Measurements from ENCODE around the gene DNAJC25. TPM values are rescaled to one million over a fixed set of nuclear protein-coding genes. Genes with fewer than 3 reads are reported as not detected.
A peak's percentile ranks its signal among the peaks of the same experiment; 100 is the strongest.

The DNAJC25 gene
- total RNA-seq, 1 experiment from 2014 or later: 6.1 TPM

DNA sequence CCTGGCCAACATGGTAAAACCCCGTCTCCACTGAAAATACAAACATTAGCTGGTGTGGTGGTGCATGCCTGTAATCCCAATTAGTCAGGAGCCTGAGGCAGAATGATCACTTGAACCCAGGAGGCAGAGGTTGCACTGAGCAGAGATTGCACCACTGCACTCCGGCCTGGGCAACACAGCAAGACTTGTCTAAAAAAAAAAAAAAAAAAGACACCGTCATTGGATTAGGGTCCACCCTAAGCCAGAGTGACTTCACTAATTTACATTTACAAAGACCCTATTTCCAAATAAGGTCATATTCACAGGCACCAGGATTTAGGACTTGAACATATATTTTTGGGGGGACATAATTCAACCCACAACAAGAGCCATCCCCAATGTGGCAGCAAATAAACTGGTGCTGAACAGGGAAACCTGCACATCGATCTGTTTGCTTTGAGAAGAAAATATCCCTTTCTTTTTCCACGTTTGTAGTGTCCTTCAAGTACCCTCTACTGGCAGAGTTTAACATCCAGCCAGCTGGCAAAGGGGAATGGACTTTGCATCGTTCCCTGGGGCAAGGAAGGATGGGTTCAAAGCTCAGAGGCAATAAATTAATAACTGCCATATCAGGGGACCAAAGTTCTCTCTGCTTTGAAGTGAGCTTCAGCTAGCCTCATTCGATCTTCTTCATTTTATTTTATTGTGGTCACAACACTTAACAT lies 3.7 kb upstream of the DNAJC25 start:
- peaks cover 4% of the 10 kb centered on the region for H3K27me3 ChIP-seq (replicated peaks; ENCODE audit: insufficient read depth, low read depth, low read length, poor library complexity)
- DNase-seq (ENCODE audit: low spot score): no peak
- H3K4me1 ChIP-seq (ENCODE audit: insufficient read depth, low read length, poor library complexity, severe bottlenecking): peaks cover 4% of the 10 kb centered on the region
- H3K9me3 ChIP-seq (ENCODE audit: low read depth, low read length, poor library complexity, severe bottlenecking): no peaks in the 10 kb centered on the region
- no peak overlapping the region for H3K27ac ChIP-seq (ENCODE audit: low read depth, low read length, poor library complexity, severe bottlenecking)
- intact Hi-C loops (cut with micrococcal nuclease; ENCODE audit: unreplicated experiment): no loop called here
- TF ChIP-seq, protein P1, sequence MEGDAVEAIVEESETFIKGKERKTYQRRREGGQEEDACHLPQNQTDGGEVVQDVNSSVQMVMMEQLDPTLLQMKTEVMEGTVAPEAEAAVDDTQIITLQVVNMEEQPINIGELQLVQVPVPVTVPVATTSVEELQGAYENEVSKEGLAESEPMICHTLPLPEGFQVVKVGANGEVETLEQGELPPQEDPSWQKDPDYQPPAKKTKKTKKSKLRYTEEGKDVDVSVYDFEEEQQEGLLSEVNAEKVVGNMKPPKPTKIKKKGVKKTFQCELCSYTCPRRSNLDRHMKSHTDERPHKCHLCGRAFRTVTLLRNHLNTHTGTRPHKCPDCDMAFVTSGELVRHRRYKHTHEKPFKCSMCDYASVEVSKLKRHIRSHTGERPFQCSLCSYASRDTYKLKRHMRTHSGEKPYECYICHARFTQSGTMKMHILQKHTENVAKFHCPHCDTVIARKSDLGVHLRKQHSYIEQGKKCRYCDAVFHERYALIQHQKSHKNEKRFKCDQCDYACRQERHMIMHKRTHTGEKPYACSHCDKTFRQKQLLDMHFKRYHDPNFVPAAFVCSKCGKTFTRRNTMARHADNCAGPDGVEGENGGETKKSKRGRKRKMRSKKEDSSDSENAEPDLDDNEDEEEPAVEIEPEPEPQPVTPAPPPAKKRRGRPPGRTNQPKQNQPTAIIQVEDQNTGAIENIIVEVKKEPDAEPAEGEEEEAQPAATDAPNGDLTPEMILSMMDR (conservative IDR thresholded peaks at IDR 0.05; ENCODE audit: low read depth, low read length): no peak
- no peak for TF ChIP-seq EZH2 (IDR thresholded peaks at IDR 0.05; ENCODE audit: borderline replicate concordance, low read depth, low read length, poor library complexity, severe bottlenecking)
- BruUV-seq (replicated peaks): no TSS peak
- no peaks in the 10 kb centered on the region for H3K36me3 ChIP-seq (ENCODE audit: insufficient read depth, low read length, poor library complexity, severe bottlenecking)
- ChIA-PET POLR2A (ENCODE audit: low non-redundant PET) (no interaction called here), CTCF (no interaction called here)
- no peak overlapping the region for H3K4me3 ChIP-seq (ENCODE audit: low read depth, low read length, poor library complexity, severe bottlenecking)

DNA sequence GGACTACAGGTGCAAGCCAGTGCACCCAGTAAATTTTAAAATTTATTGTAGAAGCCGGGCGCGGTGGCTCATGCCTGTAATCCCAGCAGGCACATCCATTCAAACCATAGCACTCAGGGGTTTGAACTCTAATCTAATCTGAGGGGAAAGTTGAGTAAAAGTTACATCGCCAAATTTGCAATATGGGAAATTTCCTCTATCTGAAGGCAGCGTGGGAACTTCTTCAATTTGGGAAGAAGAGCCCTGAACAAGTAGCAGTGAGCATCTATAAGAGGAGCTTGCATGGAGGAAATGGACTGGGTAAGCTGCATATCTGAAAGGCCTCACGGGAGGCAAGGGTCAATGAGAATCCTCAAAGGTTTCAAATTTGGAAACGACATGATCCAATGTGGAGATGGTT lies 2.7 kb upstream of the DNAJC25 start:
- DNase-seq (ENCODE audit: low spot score): no peak
- Histone ChIP-seq H3K4me1 (ENCODE audit: insufficient read depth, low read length, poor library complexity, severe bottlenecking) (peaks cover 13% of the 10 kb centered on the region), H3K27ac (ENCODE audit: low read depth, low read length, poor library complexity, severe bottlenecking) (no peak overlapping the region), H3K27me3 (replicated peaks; ENCODE audit: insufficient read depth, low read depth, low read length, poor library complexity) (peaks cover 4% of the 10 kb centered on the region), H3K9me3 (ENCODE audit: low read depth, low read length, poor library complexity, severe bottlenecking) (no peaks in the 10 kb centered on the region), H3K4me3 (ENCODE audit: low read depth, low read length, poor library complexity, severe bottlenecking) (no peak overlapping the region), H3K36me3 (ENCODE audit: insufficient read depth, low read length, poor library complexity, severe bottlenecking) (no peaks in the 10 kb centered on the region)
- intact Hi-C loops (cut with micrococcal nuclease; ENCODE audit: unreplicated experiment): no loop called here
- CTCF ChIA-PET: no interaction called here
- BruUV-seq (replicated peaks): no TSS peak
- POLR2A ChIA-PET (ENCODE audit: low non-redundant PET): no interaction called here
- TF ChIP-seq, protein P1 (conservative IDR thresholded peaks at IDR 0.05; ENCODE audit: low read depth, low read length): no peak
- TF ChIP-seq EZH2 (IDR thresholded peaks at IDR 0.05; ENCODE audit: borderline replicate concordance, low read depth, low read length, poor library complexity, severe bottlenecking): no peak

DNA sequence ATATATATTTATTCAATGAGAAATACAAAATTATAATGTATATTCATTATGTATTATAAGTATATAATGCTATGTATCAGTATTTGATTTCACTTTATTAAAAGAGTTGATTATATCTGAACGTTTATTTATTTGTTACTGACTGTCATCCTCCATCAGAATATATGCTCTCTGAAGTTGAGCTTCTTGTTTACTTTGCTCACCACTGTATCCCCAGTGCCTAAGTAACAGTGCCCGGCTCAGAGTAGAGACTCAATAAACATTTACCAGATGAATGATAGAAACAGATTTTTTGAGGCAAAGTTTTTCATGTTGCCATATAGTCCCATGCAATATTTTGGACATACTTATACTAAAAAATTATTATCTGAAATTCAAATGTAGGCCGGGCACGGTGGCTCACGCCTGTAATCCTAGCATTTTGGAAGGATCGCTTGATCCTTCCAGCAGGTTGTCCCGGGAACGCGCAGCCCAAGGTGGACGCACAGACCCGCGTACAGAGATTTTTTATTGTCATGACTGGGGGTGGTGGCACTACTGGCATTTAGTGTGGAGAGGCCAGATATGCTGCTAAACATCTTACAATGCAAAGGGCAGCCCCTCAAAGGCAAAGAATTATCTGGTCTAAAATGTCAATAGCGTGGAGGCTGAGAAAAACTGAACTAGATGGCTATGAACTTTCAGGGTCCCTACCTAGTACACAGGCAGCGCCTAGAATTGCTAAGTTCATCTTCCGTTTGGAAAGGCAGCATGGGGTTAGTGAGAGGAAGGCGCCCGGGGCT lies 761 bp upstream of the DNAJC25 start:
- ChIA-PET POLR2A (ENCODE audit: low non-redundant PET) (interaction anchor here (0.7 kb wide), 1 partner anchor 149 kb away, joined by 3 read pairs; no protein-coding TSS in a partner anchor), CTCF (no interaction called here)
- peaks cover 18% of the 10 kb centered on the region for H3K4me1 ChIP-seq (ENCODE audit: insufficient read depth, low read length, poor library complexity, severe bottlenecking)
- TF ChIP-seq, protein P1 (conservative IDR thresholded peaks at IDR 0.05; ENCODE audit: low read depth, low read length): no peak
- no peak for TF ChIP-seq EZH2 (IDR thresholded peaks at IDR 0.05; ENCODE audit: borderline replicate concordance, low read depth, low read length, poor library complexity, severe bottlenecking)
- H3K9me3 ChIP-seq (ENCODE audit: low read depth, low read length, poor library complexity, severe bottlenecking): no peaks in the 10 kb centered on the region
- BruUV-seq (replicated peaks): no TSS peak
- H3K36me3 ChIP-seq (ENCODE audit: insufficient read depth, low read length, poor library complexity, severe bottlenecking): no peaks in the 10 kb centered on the region
- no peaks in the 10 kb centered on the region for H3K27me3 ChIP-seq (replicated peaks; ENCODE audit: insufficient read depth, low read depth, low read length, poor library complexity)
- peak overlapping the region; percentile 80 for H3K4me3 ChIP-seq (ENCODE audit: low read depth, low read length, poor library complexity, severe bottlenecking)
- DNase-seq (ENCODE audit: low spot score): no peak
- intact Hi-C loops (cut with micrococcal nuclease; ENCODE audit: unreplicated experiment): loop anchor here (2.0 kb wide), 1 partner anchor 32 kb away; the partner anchor contains the start of gene PTGR1
- H3K27ac ChIP-seq (ENCODE audit: low read depth, low read length, poor library complexity, severe bottlenecking): no peak overlapping the region

All from A673 (cell line).